ENCODE measurements around the gene TEX11.

GRCh38 chrX:70755850-70756249 lies 152.7 kb downstream of the TEX11 start:
- no peak for TF ChIP-seq CTCF (IDR thresholded peaks at IDR 0.05)
- no peak for TF ChIP-seq EP300 (IDR thresholded peaks at IDR 0.05)
- no peak for TF ChIP-seq POLR2A (IDR thresholded peaks at IDR 0.05)
- TF ChIP-seq POLR2AphosphoS5 (IDR thresholded peaks at IDR 0.05), result no peak

Data from stomach (tissue), 4 donors.